Measurements from ENCODE around the gene RNF220.

GRCh38 chr1:44694863-44695478, 289.9 kb downstream of the RNF220 start:
- TF ChIP-seq CTCF (IDR thresholded peaks at IDR 0.05) (no peak), POLR2A (IDR thresholded peaks at IDR 0.05) (no peak)

All from uterus (tissue), 2 donors.